ENCODE data around the gene HDAC10. TPM values are rescaled to one million over a fixed set of nuclear protein-coding genes. Genes with fewer than 3 reads are reported as not detected.
A peak's percentile ranks its signal among the peaks of the same experiment; 100 is the strongest.

Gene HDAC10
- total RNA-seq, 1 experiment from 2014 or later, result 45.0 TPM

DNA sequence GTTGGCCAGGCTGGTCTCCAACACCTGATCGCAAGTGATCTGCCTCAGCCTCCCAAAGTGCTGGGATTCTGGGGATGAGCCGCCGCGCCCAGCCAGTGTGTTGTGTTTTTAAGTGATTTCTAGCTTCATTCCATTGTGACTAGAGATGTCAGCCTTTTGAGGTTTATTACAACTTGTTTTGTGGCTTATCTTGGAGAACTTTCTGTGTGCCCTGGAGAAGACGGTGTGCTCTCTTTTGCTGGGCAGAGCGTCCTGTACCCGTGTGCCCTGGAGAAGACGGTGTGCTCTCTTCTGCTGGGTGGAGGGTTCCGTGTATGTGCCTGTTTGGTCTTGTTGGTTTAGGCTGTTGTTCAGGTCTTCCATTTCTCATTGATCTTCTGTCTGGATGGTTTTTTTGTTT is 37.8 kb downstream of the HDAC10 start:
- Histone ChIP-seq H3K23ac (ENCODE audit: insufficient read length, low read depth, low read length) (no peak overlapping the region), H3K9ac (ENCODE audit: extremely low read depth, insufficient read length, low read length) (no peak overlapping the region), H3K56ac (ENCODE audit: insufficient read length, low read depth, low read length) (no peak overlapping the region), H3K27ac (ENCODE audit: insufficient read length, low read depth, low read length) (no peak overlapping the region), H3T11ph (ENCODE audit: low read length) (no peak overlapping the region), H3K23me2 (ENCODE audit: insufficient read length, low read depth, low read length, poor library complexity, severe bottlenecking) (no peaks in the 10 kb centered on the region), H3K4ac (ENCODE audit: low read depth, low read length) (no peak overlapping the region), H3K18ac (ENCODE audit: insufficient read length, low read depth, low read length) (no peak overlapping the region), H3K9me3 (ENCODE audit: control insufficient read depth, low read depth, low read length) (no peaks in the 10 kb centered on the region), H4K20me1 (ENCODE audit: control insufficient read depth, insufficient read depth, insufficient read length) (no peaks in the 10 kb centered on the region), H2BK12ac (ENCODE audit: insufficient read length, low read depth, low read length) (no peak overlapping the region), H2BK120ac (ENCODE audit: low read depth, low read length, poor library complexity, severe bottlenecking) (no peak overlapping the region), H2AK5ac (ENCODE audit: insufficient read length, low read length) (no peak overlapping the region), H2BK20ac (ENCODE audit: low read depth, low read length, poor library complexity, severe bottlenecking) (no peak overlapping the region), H3K27me3 (ENCODE audit: insufficient read depth, low read length) (no peaks in the 10 kb centered on the region), H4K91ac (ENCODE audit: insufficient read length, low read depth, low read length) (no peak overlapping the region), H4K5ac (ENCODE audit: insufficient read length, low read depth, low read length) (no peak overlapping the region), H3K79me1 (ENCODE audit: insufficient read depth, low read depth, low read length, poor library complexity, severe bottlenecking) (no peaks in the 10 kb centered on the region), H2BK15ac (ENCODE audit: low read depth, low read length) (no peak overlapping the region), H3K4me1 (ENCODE audit: insufficient read depth, low read length) (no peaks in the 10 kb centered on the region), H4K8ac (replicated peaks; ENCODE audit: insufficient read length, low read depth, low read length) (no peak overlapping the region), H2AFZ (ENCODE audit: low read length) (no peak overlapping the region), H3K4me2 (ENCODE audit: insufficient read depth, insufficient read length, low read length) (no peak overlapping the region), H3K14ac (ENCODE audit: insufficient read depth, low read length) (no peak overlapping the region), H3K79me2 (ENCODE audit: insufficient read depth, low read length) (peaks cover 3% of the 10 kb centered on the region; the same call in 1 of the 2 replicates), H2BK5ac (ENCODE audit: insufficient read length, low read length) (no peak overlapping the region)
- Mint-ChIP-seq H3K36me3 (ENCODE audit: insufficient read depth in 1 of 3, low read depth in 3 of 3) (peaks cover 34 to 71% (median 69%) of the 10 kb centered on the region in 3 experiments; a peak in 6 of 7 replicates), H3K4me3 (no peak overlapping the region), H3K27ac (0 out of 7 replicates have a peak overlapping the region, but pooled peaks of 1 of the 3 experiments have one; percentile 14), H3K27me3 (ENCODE audit: low read depth) (no peaks in the 10 kb centered on the region), H3K4me1 (no peaks in the 10 kb centered on the region), H3K9me3 (peaks cover 0 to 8% of the 10 kb centered on the region in 2 experiments; a peak in 1 of 5 replicates)
- WGBS (ENCODE audit: extremely low coverage, insufficient read length, low lambda C conversion rate), result no CpG with 5 or more reads among the region's 9 CpGs
- TF ChIP-seq, protein P1, sequence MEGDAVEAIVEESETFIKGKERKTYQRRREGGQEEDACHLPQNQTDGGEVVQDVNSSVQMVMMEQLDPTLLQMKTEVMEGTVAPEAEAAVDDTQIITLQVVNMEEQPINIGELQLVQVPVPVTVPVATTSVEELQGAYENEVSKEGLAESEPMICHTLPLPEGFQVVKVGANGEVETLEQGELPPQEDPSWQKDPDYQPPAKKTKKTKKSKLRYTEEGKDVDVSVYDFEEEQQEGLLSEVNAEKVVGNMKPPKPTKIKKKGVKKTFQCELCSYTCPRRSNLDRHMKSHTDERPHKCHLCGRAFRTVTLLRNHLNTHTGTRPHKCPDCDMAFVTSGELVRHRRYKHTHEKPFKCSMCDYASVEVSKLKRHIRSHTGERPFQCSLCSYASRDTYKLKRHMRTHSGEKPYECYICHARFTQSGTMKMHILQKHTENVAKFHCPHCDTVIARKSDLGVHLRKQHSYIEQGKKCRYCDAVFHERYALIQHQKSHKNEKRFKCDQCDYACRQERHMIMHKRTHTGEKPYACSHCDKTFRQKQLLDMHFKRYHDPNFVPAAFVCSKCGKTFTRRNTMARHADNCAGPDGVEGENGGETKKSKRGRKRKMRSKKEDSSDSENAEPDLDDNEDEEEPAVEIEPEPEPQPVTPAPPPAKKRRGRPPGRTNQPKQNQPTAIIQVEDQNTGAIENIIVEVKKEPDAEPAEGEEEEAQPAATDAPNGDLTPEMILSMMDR (conservative IDR thresholded peaks at IDR 0.05), result no peak
- no peak for DNase-seq

All from H9 (cell line).